Endothelial cell (in vitro differentiated cells): Measurements from ENCODE around the gene CERS4. TPM values are rescaled to one million over a fixed set of nuclear protein-coding genes. Genes with fewer than 3 reads are reported as not detected.
"Not testable (repeated sequence)": the region's sequence is repeated elsewhere in the genome, so short reads cannot be mapped to it uniquely, and the experiment has no call there.

Experiments
- DNase-seq: peaks from one replicate; pipeline ENCODE4 v3.0.0; 2021; ENCODE audit warnings: low spot score
- H3K27ac Mint-ChIP-seq: one replicate; pipeline ENCODE4 v1.8.0; 2021; ENCODE audit warnings: mixed read lengths, inconsistent platforms; ENCODE audit not compliant: unreplicated experiment
- H3K27me3 Mint-ChIP-seq: one replicate; pipeline ENCODE4 v1.8.0; 2021; ENCODE audit warnings: mild to moderate bottlenecking, moderate library complexity, mixed read lengths, inconsistent platforms; ENCODE audit not compliant: unreplicated experiment
- H3K36me3 Mint-ChIP-seq: one replicate; pipeline ENCODE4 v1.8.0; 2021; ENCODE audit warnings: mild to moderate bottlenecking, low read depth, mixed read lengths, inconsistent platforms; ENCODE audit not compliant: unreplicated experiment
- H3K4me1 Mint-ChIP-seq: one replicate; pipeline ENCODE4 v1.8.0; 2021; ENCODE audit warnings: mild to moderate bottlenecking, mixed read lengths, inconsistent platforms; ENCODE audit not compliant: unreplicated experiment
- H3K4me3 Mint-ChIP-seq: one replicate; pipeline ENCODE4 v1.8.0; 2021; ENCODE audit warnings: mild to moderate bottlenecking, mixed read lengths, inconsistent platforms; ENCODE audit not compliant: unreplicated experiment
- H3K9me3 Mint-ChIP-seq: one replicate; pipeline ENCODE4 v1.8.0; 2021; ENCODE audit warnings: mixed read lengths, inconsistent platforms; ENCODE audit not compliant: unreplicated experiment
- CTCF ChIP-seq: fragments of 200-600 bp; sonication (generic); IDR thresholded peaks from one replicate; pipeline ENCODE4 v1.5.0; 2021; ENCODE audit warnings: antibody characterized with exemption; ENCODE audit not compliant: unreplicated experiment
- total RNA-seq: library from RNA; stranded (reverse); fragmentation: NEBNext Ultra II Directional; extraction: Animal tissue kit (Norgen Biotek cat#: 25700); gene quantifications from one replicate; pipeline ENCODE4 v1.2.1, GENCODE V29; 2021; ENCODE audit not compliant: unreplicated experiment

The CERS4 gene
- total RNA-seq, 1 donor from 2014 or later, result 34.2 TPM

DNA sequence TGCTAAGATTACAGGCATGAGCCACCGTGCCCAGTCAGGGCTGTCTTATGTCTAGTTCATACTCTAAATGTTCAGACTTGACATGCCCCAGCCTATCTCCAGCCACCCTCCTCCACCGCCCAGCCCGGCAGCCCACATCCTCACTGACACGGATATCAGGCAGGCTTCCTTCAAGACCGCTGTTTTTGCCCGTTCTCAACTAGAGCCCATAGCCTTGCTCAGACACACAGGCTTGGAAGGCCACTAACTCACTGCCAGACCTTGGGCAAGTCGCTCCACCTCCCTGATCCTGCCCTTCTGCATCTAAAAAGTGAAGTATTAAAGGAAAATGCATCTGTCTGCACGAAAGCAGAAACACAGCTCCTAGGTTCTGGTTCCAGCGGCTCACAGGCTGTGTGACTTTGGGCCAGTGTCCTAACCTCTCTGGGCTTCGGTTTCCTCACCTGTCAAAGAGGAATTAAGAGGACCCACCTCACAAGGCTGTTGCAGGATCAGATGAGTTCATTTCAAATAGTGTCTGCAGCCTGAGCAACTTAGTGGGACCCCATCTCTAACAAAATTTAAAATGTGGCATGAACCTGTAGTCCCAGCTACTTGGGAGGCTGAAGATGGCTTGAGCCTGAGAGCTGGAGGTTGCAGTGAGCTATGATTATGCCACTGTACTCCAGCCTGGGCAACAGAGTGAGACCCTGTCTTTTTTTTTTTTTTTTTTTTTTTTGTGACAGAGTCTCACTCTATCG, 14.5 kb upstream of the CERS4 start:
- H3K36me3 Mint-ChIP-seq, result no peaks in the 10 kb centered on the region
- DNase-seq, result peak; percentile 31
- H3K4me3 Mint-ChIP-seq, result no peak overlapping the region
- H3K27ac Mint-ChIP-seq, result peak overlapping the region; percentile 72
- peaks cover 2% of the 10 kb centered on the region for H3K27me3 Mint-ChIP-seq
- no peaks in the 10 kb centered on the region for H3K9me3 Mint-ChIP-seq
- no peak for TF ChIP-seq CTCF
- H3K4me1 Mint-ChIP-seq, result peaks cover 32% of the 10 kb centered on the region

DNA sequence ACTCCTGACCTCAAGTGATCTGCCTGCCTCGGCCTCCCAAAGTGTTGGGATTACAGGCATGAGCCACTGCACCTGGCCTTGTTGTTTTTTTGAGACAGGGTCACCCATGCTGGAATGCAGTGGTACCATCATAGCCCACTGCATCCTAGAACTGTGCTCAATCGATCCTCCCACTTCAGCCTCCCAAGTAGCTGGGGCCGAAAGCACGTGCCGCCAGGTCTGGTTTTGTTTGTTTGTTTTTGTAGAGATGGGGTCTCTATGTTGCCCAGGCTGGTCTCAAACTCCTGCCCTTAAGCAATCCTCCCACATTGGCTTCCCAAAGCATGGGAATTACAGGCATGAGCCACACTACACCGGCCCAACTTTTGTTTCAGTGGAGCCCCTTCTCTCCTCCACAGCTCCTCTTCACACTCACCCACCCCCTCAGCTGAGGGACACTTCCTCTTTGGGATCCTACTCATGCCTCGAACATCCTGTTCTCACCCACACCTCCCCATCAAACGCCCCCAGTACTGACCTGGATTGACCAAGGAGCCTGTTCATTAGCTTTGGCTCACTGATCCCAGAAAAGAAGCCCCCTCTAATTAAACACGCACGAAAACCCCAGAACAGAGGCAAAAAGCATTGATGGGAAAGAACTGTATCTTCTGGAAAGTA, 12.8 kb upstream of the CERS4 start:
- no peak for DNase-seq
- Mint-ChIP-seq H3K4me1 (peaks cover 32% of the 10 kb centered on the region), H3K27me3 (peaks cover 4% of the 10 kb centered on the region), H3K36me3 (no peaks in the 10 kb centered on the region), H3K9me3 (no peaks in the 10 kb centered on the region), H3K27ac (peak overlapping the region; percentile 61), H3K4me3 (no peak overlapping the region)
- no peak for TF ChIP-seq CTCF

DNA sequence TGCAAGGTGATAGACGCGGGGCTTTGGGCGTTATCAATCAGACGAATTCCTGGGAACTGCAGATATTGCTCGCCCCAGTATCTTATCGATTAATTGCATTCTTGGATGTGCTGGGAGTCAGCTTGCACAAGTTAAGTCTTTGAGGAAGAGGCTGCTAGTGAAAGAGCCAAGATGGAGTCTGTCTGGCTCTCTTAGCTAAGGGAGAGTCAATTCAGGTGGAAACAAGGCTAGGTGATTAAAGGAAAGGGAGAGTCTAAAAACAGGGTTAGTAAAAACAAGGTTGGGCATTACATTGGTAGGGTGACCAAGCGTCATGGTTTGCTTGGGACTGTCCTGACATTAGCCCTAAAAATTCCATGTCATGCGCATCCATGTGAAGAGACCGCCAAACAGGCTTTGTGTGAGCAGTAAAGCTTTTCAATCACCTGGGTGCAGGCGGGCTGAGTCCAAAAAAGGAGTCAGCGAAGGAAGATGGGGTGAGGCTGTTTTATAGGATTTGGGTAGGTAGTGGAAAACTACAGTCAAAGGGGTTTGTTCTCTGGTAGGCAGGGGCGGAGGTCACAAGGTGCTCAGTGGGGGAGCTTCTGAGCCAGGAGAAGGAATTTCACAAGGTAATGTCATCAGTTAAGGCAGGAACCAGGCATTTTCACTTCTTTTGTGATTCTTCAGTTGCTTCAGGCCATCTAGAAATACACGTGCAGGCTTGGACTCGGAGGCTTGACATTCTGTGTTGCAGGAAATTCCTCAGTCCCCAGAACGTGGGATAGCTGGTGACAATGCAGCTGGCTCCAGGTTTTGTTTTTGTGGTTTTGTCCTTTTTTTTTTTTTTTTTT, 5.7 kb upstream of the CERS4 start:
- not testable (repeated sequence) for H3K4me3 Mint-ChIP-seq, H3K9me3 Mint-ChIP-seq, H3K4me1 Mint-ChIP-seq, H3K36me3 Mint-ChIP-seq, DNase-seq, H3K27me3 Mint-ChIP-seq
- H3K27ac Mint-ChIP-seq, result peak overlapping the region; percentile 62

GRCh38 chr19:8204961-8205360, 4.2 kb upstream of the CERS4 start:
- Mint-ChIP-seq H3K36me3 (peaks cover under 1% of the 10 kb centered on the region), H3K27ac (no peak overlapping the region), H3K4me3 (no peak overlapping the region), H3K4me1 (peaks cover 11% of the 10 kb centered on the region), H3K9me3 (no peaks in the 10 kb centered on the region), H3K27me3 (peaks cover 4% of the 10 kb centered on the region)
- no peak for DNase-seq
- no peak for TF ChIP-seq CTCF

DNA sequence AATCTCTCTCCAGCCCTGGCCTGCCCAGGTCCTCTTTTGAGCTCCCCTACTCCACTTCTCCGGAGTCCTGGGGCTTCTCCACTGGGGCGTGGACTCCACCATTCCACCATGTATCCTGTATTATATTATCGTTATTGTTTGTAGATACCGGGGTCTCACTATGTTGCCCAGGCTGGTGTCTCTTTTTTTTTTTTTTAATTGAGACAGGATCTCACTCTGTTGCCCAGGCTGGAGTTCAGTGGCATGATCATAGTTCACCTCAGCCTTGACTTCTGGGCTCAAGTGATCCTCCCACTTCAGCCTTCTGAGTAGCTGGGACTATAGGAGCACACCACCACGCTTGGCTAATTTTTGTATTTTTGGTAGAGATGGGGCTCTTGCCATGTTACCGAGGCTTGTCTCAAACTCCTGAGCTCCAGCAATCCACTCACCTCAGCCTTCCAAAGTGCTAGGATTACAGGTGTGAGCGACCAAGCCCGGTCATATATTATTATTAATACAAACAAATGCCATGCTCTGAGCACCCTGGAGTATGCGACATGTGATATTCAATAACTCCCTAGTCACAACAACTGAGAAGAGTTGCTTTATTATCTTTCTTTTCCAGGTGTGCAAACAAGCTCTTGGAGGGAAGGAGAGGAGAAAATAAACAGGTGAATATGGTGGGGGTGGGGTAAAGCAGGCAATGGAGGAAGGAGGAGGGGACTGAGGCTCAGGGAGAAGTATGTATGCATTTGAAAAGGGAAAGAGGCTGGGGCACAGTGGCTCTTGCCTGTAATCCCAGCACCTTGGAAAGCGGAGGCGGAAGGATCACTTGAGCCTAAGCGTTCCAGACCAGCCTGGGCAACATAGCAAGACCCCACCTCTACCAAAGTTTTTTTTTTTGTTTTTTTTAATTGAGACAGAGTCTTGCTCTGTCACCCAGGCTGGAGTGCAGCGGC, 2.8 kb upstream of the CERS4 start:
- H3K9me3 Mint-ChIP-seq, result no peaks in the 10 kb centered on the region
- no peak for DNase-seq
- no peak overlapping the region for H3K27ac Mint-ChIP-seq
- H3K4me1 Mint-ChIP-seq, result peaks cover 15% of the 10 kb centered on the region
- no peak for TF ChIP-seq CTCF
- no peak overlapping the region for H3K4me3 Mint-ChIP-seq
- peaks cover 2% of the 10 kb centered on the region for H3K27me3 Mint-ChIP-seq
- H3K36me3 Mint-ChIP-seq, result peaks cover 5% of the 10 kb centered on the region

- not testable (repeated sequence) for DNase-seq, H3K9me3 Mint-ChIP-seq, H3K27me3 Mint-ChIP-seq, H3K36me3 Mint-ChIP-seq, H3K4me3 Mint-ChIP-seq, H3K27ac Mint-ChIP-seq
- peaks cover 17% of the 10 kb centered on the region for H3K4me1 Mint-ChIP-seq
Measured at GRCh38 chr19:8207326-8207725, 1.8 kb upstream of the CERS4 start.
